ENCODE data around the gene ANKS1A.

ANKS1A gene

DNA sequence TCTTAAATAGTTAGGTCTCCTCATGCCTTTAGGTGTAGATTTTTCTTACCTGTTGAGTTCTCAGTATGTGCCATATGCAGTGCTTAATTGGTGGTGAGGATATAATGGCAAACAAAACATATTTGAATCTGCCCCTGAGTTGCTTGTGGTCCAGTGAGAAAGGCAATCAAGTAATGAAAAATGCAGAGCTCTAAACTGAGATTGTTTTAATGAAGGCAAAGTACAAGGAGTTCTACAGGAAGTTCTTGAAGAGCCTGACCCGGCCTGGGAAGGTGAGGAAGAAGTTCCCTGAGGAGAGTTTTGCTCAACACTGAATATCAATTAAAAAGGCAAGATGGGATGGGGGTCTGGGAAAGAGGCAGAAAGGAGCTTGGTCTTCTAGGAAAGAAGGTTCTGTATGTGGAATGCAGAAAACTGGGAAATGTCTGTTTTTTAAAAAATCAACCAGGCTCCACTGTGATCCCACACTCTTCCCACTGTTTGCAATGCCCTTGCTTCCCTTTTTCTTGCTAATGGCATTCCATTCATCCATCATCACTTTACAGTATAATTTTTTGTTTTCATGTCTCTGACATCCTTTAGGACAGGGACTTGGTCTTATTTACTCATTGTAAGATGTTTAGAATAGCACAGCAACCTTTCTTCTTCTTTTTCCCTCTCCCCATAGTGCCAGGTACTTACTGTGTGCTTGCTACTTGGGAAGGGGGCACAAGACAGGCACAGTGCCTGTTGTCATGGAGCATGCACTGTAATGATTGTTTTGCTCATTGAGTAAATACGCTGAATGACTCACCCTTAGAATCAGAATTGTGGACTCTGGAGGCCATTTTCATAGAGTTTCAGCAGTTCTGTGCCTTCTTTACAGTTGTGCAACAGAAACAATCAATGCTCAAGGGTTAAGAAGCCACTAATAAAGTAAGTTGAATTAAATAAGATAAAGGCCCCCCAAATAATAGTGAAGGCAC, 64.3 kb downstream of the ANKS1A start:
- no peak for DNase-seq (ENCODE audit: low read depth in 2 of 3, low spot score in 1 of 3)

DNA sequence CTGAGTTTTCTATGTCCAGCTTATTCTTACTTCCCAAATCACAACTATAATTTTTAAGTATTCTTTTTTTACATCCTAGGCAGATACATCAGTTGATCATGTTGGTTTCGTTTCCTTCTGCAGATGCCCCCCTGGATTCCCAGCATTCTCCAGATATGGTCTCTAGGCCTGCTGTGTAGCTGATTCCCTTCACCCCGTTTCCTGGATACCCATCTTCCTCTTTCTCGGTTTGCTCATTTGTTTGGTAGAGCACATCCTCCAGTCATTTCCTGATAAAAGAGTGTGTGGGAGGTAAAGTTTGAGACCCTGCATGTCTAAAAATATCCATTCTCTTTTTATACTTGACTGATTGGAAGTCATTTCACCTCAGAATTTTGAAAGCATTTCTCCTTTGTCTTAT, 66.4 kb downstream of the ANKS1A start:
- no peak for DNase-seq (ENCODE audit: low read depth in 2 of 3, low spot score in 1 of 3)

DNA sequence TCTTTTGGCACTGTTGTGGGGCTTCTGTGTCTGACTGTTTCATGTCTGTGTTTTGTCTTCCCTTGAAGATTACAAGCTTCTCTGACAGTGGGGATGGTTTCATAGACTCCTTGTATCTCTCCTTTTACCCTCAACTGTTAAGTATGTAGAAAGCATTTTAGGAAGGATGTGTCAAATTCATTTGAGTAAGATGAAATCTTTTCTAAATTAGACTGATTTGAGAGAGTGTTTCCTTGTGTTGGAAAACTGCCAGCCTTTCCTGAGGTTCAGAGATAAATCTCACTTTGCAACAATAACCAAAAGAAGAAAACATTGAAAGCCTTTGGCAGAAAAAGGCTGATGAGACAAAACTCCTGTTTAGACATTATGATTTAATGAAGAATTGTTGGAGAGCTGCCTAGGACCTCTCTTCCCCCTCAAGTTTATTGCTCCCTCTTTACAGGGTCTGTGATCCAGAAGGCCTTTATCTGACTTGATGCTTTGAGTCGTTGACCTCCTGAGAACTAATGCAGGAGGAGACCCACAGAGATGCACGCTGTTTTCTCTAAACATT, 68.3 kb downstream of the ANKS1A start:
- DNase-seq (ENCODE audit: low read depth in 2 of 3, low spot score in 1 of 3): no peak

DNA sequence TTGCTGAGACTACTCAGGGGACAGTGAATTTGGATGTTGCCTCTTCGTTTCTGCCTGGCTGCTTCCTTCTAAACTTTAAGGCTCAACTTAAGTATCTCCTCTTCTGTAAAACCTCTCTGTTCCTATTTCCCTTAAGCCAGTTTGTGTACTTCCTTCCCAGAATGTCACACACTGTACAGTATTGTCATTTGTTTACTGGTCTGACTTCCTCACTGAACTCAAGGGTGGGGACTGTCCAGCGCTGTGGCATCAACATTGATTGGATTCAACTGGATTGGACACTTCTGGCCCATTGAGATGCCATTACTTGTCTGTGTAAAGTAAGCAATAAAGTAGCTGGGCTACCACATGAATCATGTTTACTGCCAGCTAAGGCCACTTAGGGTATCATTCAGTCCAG, 69.7 kb downstream of the ANKS1A start:
- no peak for DNase-seq (ENCODE audit: low read depth in 2 of 3, low spot score in 1 of 3)

DNA sequence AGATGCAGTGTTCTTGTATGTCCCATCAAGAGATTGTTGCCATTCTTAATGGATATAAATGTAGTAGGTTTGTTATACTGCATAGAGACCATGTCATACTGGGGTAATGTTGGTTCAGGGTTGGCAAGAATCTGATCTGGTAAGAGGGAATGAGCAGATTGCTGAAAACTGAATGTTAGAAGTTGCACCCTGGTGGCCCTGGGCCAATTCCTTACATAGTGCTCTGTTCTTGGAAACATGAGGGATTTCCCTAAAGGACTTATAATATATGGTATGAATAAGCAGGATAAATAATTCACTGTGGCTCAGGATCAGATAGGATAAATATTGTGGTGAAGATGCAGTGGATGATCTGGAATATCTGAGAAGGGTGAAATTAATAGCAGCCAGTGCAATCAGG, 70.2 kb downstream of the ANKS1A start:
- DNase-seq (ENCODE audit: low read depth in 2 of 3, low spot score in 1 of 3): no peak

DNA sequence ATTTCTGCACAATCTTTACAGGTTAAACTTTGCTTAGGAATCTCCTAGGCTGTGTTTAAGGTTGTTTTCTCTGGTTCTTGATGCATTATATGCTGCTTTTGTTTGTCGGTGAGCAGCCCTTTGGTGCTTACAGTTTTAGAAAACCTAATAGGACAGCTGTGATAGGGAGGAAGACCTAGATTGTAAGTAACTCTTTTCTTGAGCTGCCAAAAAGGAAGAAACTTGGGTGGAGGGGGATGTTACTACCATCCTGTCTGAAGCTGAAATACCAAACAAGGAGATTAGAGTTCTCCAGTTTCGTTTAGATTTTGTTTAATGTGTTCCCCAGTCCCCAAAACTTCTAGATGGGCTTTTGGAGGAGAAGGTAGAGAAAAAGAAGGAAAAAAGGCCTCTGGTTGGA, 72.0 kb downstream of the ANKS1A start:
- no peak for DNase-seq (ENCODE audit: low read depth in 2 of 3, low spot score in 1 of 3)

DNA sequence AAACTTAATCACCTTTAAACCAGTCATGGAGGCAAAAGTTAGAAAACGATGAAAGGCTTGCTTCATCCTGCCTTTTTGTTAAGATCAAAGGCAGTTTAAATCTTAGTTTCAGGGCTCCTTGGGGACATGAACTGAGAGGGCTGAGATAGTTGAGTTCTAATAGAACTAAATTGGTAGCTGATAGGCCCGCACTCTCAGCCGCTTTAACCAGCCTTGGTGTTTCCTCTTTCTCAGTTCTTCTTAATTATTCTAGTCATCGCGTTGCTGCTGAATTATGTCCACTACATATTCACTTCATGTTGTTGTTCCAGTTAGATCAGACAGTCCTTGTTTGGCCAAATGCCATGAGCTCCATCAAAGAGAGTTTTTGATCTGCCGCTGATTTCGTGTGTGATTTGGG, 72.5 kb downstream of the ANKS1A start:
- no peak for DNase-seq (ENCODE audit: low read depth in 2 of 3, low spot score in 1 of 3)

DNA sequence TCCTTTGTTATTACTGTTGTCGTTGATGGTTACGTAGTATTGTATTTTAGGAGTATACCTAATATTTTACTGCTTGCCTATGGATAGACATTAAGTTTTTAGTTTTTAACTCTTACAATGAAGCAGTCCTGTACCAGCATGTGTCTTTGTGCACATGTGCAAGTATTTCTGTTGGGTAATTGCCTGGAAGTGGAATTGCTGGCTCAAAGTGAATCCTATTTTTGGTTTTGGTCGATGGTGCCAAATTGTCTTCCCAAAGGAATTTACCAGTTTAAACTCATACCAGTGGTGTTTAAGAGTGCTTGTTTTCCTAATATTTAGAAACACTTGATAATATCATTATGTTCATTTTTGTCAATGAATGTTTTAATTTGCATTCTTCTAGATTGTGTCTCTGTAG, 75.5 kb downstream of the ANKS1A start:
- no peak for DNase-seq (ENCODE audit: low read depth in 2 of 3, low spot score in 1 of 3)

DNA sequence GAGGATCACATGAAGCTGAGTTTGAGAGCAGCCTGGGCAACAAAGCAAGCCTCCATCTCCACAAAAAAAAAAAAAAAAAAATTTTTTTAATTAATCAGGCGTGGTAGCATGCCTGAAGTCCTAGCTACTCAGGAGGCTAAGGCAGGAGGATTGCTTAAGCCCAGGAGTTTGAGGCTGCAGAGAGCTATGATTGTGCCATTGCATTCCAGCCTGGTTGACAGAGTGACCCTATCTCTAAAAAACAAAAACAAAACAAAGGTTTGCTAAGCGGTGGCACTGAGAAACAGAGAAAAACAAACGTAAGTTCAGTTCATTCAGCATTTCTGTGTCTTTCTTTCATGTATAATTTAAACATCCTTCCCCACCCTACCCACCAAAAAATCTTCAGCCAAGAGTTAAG, 78.4 kb downstream of the ANKS1A start:
- DNase-seq (ENCODE audit: low read depth in 2 of 3, low spot score in 1 of 3): no peak

DNA sequence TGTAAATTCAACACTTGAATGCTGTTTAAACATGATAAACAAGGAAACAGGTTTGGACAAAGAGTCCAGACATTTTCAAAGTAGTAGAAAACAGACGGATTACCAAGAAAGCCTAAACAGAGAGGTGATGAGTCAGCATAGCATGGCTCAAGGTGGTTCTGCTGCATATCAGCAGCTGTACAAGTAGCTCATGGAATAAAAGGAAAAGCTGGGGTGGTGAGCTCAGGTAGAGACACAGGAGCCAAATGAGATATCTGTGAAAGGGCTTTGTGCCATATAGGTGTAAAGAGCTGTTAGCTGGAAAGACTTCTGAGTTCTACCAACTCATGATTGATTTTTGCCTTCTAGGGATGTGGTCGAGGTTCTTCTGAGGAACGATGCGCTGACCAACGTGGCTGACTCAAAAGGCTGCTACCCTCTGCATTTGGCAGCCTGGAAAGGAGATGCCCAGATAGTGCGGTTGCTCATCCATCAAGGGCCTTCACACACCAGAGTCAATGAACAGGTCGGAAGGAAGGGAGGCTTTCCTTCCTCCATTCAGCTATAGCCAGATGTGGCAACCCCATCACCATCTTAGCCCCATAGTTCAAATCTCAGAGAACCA, 80.7 kb downstream of the ANKS1A start:
- DNase-seq (ENCODE audit: low read depth in 2 of 3, low spot score in 1 of 3): no peak

DNA sequence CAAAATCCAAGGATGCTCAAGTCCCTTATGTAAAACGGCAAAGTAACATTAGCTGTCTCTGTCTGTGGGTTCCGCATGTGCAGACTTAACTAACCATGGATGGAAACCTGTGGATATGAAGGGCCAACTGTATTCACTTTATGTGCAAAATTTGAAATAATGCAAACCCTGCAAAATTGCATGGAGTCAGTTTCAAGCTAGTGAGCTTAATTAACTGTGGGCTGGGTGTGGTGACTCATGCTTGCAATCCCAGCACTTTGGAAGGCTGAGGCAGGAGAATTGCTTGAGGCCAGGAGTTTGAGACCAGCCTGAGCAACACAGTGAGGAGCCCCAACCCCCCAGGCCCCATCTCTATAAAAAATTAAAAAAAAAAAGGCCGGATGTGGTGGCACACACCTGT, 81.4 kb downstream of the ANKS1A start:
- DNase-seq (ENCODE audit: low read depth in 2 of 3, low spot score in 1 of 3): no peak

DNA sequence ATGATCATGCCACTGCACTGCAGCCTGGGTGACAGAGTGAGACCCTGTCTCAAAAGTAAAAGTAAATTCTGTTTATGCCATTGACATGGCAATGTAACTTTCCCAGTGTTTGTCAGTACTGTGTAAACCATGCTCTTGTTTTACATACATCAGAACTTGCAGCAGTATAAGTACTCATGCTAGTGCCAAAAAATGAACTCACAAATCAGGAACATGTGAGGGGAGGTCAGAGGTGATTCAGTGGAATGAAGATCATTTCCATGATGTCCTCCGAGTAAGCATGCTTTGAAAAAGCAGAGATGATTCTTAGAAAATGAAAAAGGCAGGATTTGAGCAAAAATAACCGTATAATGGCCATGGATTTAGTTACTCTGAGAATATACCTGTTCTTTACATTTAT, 81.9 kb downstream of the ANKS1A start:
- DNase-seq (ENCODE audit: low read depth in 2 of 3, low spot score in 1 of 3): no peak

DNA sequence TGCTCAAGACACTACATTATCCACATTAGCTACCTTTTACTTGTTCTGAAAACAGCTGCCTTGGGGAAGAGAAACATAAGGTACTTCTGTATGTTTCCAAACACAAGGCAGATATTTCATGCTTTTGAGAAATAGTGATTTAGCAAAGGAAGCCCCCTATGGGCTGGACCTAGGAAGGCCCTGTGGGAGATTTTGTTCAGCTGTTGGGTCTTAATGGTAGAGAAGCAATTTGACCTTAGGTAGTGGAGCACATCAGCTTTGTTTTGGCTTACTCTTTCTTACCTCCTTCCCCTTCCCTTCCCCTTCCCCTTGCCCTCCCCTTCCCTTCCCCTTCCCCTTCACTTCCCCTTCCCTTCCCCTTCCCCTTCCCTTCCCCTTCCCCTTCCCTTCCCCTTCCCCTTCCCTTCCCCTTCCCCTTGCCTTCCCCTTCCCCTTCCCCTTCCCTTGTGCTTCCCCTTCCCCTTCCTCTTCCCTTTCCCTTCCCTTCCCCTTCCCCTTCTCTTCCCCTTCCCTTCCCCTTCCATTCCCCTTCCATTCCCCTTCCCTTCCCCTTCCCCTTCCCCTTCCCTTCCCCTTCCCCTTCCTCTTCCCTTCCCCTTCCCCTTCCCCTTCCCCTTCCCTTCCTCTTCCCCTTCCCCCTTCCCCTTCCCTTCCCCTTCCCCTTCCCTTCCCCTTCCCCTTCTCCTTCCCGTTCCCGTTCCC, 84.6 kb downstream of the ANKS1A start:
- DNase-seq (ENCODE audit: low read depth in 2 of 3, low spot score in 1 of 3): no peak

DNA sequence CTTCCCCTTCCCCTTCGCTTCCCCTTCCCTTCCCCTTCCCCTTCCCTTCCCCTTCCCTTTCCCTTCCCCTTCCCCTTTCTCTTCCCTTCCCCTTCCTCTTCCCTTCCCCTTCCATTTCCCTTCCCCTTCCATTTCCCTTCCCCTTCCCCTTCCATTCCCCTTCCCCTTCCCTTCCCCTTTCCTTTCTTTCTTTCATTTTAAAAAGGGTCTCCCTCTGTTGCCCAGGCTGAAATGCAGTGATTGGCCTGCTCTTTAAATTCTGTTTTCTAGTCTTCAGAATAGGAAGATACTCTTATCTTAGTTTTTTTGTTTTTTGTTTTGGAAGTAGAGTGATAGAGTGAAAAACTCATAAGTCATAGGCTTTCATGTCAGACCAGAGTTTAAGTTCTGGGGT, 85.2 kb downstream of the ANKS1A start:
- no peak for DNase-seq (ENCODE audit: low read depth in 2 of 3, low spot score in 1 of 3)

DNA sequence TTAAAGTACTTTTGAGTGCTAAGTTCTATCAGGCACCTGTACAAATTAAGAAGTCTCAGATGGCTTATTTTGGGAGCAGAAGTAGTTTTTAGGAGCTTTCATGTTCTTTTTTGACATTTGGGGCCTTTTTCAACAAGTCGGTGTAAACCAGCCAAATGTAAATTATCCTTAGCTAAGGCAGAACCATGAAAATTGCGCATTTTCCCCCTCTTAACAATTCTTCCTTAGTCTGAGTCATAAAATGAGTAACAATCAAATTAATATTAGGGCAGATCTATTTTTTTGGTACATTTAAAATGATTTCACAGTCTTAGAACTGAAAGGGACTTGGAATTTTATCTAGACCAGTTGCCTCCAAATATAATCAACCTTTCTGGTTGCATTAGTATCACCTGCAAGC, 87.2 kb downstream of the ANKS1A start:
- no peak for DNase-seq (ENCODE audit: low read depth in 2 of 3, low spot score in 1 of 3)

DNA sequence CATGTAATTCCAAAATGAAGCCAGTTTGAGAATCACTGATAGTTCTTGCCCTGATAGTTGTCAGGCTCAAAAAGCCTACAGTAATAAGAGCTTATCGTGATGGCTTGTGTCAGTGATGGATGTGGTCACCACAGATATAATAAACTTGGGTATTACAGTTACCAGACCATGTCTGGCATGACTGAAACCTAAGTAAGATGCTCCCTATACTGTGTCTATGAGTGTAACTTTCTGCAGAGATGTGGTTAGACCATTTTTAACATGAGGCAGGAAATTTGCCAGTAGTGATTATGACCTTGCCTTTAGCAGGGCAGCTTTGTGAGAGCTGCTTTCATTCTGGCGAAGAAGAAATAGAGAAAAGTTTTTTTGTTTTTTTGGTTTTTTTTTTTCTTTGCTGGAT, 90.2 kb downstream of the ANKS1A start:
- DNase-seq (ENCODE audit: low read depth in 2 of 3, low spot score in 1 of 3): no peak

DNA sequence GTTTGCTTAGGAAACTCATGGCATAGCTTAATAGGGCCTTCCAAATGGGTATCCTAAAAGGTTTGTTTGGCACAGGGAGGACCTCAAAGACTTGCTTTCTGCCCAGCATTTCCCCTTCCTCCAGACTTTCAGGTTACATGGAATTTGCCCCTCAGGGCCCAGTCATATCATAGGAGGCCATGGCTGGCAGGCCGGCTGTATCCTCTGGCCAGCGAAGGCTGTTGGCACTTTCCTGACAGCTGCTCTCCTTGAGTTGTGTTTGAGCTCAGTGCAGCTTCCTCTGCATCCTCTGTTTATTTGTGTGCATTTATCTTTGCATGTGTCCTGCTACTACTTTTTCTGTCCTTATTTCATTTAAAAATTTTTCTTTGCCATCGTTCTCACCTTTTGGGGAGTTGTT, 90.9 kb downstream of the ANKS1A start:
- DNase-seq (ENCODE audit: low read depth in 2 of 3, low spot score in 1 of 3): no peak

DNA sequence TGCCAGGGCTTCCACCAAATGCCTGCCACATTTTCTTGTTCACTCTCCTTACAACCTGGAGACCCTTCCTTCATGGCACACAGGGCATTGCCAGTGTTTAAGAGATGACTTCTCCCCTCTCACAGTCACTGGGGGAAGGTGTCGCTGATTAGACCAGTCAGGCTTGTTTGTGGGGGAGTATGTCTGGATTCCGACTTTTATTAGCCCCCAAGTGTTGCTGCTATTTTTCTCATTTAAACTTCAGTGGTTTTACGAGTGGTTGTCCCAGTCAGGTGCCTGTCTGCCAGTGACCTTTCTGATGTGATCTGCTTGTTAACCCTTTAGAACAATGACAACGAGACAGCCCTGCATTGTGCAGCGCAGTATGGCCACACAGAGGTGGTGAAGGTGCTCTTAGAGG, 92.3 kb downstream of the ANKS1A start:
- no peak for DNase-seq (ENCODE audit: low read depth in 2 of 3, low spot score in 1 of 3)

DNA sequence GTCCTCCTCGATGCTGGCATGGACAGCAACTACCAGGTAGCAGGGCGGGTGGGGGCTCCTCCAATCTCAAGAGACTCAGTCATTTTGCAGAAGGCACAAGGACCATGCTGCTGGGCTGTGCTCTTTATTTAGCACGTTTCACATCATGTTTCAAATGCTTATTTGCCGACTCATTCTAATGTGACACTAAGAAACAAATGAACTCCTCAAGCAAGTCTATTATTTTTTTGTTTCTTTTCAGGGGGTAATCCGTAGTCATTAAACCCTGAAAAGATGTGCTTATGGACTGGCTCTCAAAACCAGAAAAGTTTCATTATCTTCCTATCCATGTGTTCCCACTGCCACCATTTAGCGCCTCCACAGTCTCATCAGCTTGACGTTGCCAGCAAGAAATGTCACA, 92.9 kb downstream of the ANKS1A start:
- no peak for DNase-seq (ENCODE audit: low read depth in 2 of 3, low spot score in 1 of 3)

DNA sequence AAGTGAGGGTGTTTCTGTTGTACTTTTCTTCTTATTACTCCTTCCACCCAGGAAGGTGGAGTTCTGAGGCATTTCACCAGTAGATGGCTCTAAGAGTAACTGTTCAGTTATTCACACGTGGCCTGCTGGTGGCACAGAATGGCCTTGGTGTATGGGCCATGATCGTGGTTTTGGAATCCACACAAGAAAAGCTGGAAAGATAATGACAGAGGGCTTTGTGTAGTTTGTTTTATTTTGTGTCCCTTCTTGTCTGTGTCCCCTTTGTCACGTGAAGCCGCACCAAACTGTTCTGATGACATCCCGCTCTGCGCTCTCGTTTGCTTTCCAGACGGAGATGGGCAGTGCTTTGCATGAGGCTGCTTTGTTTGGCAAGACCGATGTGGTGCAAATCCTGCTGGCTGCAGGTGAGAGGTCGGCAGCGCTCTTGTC, 93.4 kb downstream of the ANKS1A start:
- no peak for DNase-seq (ENCODE audit: low read depth in 2 of 3, low spot score in 1 of 3)

DNA sequence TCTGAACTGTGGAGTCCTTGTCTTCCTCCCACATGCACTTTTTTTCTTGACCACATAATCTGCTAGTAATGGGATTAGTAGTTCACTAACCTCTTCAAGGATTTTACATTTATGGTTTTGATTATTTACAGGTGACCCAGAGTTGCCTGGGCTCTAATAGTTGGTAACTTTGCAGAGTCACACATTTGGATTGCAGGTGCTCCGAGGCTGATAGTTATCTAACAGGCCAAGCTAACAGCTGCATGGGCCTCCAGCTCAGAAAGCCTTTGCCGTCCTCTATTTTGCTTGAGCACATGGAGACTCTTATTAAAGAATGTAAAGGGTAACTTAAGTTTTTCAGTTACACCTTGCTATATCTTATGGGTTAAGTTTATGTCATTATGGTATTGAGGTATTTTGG, 95.4 kb downstream of the ANKS1A start:
- DNase-seq (ENCODE audit: low read depth in 2 of 3, low spot score in 1 of 3): no peak

DNA sequence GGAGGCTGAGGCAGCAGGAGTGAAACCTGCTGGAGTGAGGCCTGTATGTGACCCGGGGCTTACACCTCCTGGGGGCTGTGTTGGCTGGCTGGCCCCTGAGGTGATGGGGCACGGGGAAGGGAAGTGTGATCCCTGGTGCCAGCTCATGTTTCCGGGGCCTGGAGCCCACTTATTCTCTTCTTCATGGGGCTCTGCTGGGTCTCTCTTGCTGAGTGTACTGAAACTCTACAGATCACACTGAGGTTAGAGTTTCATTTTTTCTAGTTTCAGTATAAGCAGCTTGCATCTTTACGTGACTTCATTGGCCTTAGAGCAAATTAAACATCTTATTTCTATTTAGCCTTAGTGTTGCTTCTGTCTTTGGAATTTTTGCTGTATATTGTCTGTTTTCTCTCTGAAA, 96.2 kb downstream of the ANKS1A start:
- DNase-seq (ENCODE audit: low read depth in 2 of 3, low spot score in 1 of 3): no peak
